Progenitor cell of endocrine pancreas (in vitro differentiated cells): ENCODE data around the gene ENTPD6. TPM values are rescaled to one million over a fixed set of nuclear protein-coding genes. Genes with fewer than 3 reads are reported as not detected.

Source experiments
- DNase-seq: peaks from one replicate; pipeline ENCODE4 v3.0.0; 2021; ENCODE audit warnings: low spot score; ENCODE audit not compliant: unreplicated experiment
- H3K27ac Mint-ChIP-seq: 2 replicates; pipeline ENCODE4 v1.8.0; 2021; ENCODE audit warnings: mild to moderate bottlenecking, moderate library complexity, mixed read lengths
- H3K27me3 Mint-ChIP-seq: 2 replicates; pipeline ENCODE4 v1.8.0; 2021; ENCODE audit warnings: mixed read lengths
- H3K36me3 Mint-ChIP-seq: 2 replicates; pipeline ENCODE4 v1.8.0; 2022; ENCODE audit warnings: mixed read lengths; ENCODE audit not compliant: insufficient read depth
- H3K4me1 Mint-ChIP-seq: 2 replicates; pipeline ENCODE4 v1.8.0; 2021; ENCODE audit warnings: low read depth, mixed read lengths
- H3K4me3 Mint-ChIP-seq: 2 replicates; pipeline ENCODE4 v1.8.0; 2021; ENCODE audit warnings: low read depth, mild to moderate bottlenecking, moderate library complexity, mixed read lengths
- H3K9me3 Mint-ChIP-seq: 2 replicates; pipeline ENCODE4 v1.8.0; 2021; ENCODE audit warnings: low read depth, mixed read lengths
- total RNA-seq: library from RNA; stranded (reverse); gene quantifications from 2 replicates; pipeline ENCODE4 v1.2.1, GENCODE V29; 2021
- TF ChIP-seq, protein P1 (sequence below): fragments of 200-600 bp; sonication (generic); IDR thresholded peaks from one replicate; pipeline ENCODE4 v1.5.0; 2021; ENCODE audit warnings: antibody characterized with exemption, mild to moderate bottlenecking; ENCODE audit not compliant: unreplicated experiment

Gene ENTPD6
- total RNA-seq, 1 donor from 2014 or later: 85.1 TPM

DNA sequence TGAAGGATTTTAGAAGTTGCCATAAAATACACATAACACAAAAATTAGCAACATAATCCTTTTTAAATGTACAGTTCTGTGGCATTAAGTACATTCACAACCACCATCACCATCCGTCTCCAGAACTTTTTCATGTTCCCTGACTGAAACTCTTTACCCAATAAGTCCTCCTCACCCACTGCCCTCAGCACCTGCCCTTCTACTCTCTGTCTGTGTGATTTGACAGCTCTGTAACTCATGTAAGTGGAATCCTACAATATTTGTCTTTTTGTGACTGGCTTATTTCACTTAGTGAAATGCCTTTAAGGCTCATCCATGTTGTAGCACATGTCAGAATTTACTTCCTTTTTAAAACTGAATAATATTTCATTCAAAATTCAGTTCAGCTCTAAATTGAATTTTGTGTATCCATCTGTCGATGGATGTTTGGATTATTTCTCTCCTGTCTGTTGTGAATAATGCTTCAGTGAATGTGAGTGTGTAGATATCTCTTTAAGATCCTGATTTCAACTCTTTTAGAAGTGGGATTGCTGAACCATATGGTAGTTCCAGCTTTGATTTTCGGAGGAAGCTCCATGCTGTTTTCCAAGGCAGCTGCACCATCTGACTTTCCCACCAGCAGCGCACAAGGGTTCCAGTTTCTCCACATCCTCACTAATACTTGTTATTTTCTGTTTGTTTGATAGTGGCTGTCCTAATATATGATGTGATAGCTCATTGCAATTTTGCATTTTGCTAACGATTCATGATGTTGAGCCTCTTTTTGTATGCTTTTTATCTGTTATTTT lies 4.2 kb downstream of the ENTPD6 start:
- peaks cover 22% of the 10 kb centered on the region for H3K4me1 Mint-ChIP-seq
- no peaks in the 10 kb centered on the region for H3K27me3 Mint-ChIP-seq
- H3K36me3 Mint-ChIP-seq: no peaks in the 10 kb centered on the region
- TF ChIP-seq, protein P1, sequence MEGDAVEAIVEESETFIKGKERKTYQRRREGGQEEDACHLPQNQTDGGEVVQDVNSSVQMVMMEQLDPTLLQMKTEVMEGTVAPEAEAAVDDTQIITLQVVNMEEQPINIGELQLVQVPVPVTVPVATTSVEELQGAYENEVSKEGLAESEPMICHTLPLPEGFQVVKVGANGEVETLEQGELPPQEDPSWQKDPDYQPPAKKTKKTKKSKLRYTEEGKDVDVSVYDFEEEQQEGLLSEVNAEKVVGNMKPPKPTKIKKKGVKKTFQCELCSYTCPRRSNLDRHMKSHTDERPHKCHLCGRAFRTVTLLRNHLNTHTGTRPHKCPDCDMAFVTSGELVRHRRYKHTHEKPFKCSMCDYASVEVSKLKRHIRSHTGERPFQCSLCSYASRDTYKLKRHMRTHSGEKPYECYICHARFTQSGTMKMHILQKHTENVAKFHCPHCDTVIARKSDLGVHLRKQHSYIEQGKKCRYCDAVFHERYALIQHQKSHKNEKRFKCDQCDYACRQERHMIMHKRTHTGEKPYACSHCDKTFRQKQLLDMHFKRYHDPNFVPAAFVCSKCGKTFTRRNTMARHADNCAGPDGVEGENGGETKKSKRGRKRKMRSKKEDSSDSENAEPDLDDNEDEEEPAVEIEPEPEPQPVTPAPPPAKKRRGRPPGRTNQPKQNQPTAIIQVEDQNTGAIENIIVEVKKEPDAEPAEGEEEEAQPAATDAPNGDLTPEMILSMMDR: no peak
- H3K9me3 Mint-ChIP-seq: no peaks in the 10 kb centered on the region
- no peak overlapping the region for H3K27ac Mint-ChIP-seq
- no peak overlapping the region for H3K4me3 Mint-ChIP-seq
- no peak for DNase-seq

DNA sequence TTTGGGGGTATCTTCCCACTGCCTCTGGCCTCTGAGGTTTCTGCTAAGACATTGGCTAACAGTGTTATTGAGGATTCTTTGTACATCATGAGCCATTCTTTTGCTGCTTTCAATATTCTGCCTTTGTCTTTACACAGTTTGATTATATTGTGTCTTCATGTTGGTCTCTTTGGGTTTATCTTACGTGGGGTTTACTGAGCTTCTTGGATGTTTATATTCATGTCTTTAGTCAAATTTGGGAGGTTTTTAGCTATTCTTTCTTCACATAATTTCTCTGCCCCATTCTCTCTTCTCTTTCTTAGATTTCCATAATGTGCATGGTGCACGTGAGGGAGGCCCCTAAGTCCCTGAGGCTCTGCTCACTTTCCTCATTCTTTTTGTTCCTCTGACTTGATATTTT lies 7.6 kb downstream of the ENTPD6 start:
- Mint-ChIP-seq H3K27ac (no peak overlapping the region), H3K4me3 (no peak overlapping the region), H3K4me1 (peaks cover 10% of the 10 kb centered on the region), H3K9me3 (no peaks in the 10 kb centered on the region), H3K27me3 (no peaks in the 10 kb centered on the region), H3K36me3 (peaks cover 1% of the 10 kb centered on the region)
- DNase-seq: no peak
- TF ChIP-seq, protein P1: no peak

DNA sequence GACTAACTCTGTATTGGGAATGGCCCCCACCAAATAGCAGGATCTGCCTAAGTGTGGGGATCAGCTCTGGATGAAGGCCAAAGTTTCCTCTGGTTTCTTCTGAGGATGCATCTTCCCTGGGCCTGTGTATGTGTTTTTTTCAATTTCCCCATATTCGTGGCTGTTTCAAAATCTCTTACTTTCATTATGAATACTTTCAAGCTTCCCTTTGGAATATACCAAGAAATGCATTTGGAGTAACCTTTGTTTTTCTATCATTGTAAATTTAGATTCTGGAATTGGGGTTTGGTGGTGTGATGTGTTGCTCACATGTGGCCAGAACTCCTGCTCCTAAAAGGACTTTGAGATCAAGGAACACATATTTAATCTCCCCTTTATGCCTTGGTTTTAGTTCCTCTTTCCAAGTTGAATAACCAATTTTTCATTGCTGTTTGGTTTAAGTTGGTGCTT lies 8.4 kb downstream of the ENTPD6 start:
- Mint-ChIP-seq H3K9me3 (no peaks in the 10 kb centered on the region), H3K36me3 (peaks cover 1% of the 10 kb centered on the region), H3K4me3 (no peak overlapping the region), H3K27me3 (no peaks in the 10 kb centered on the region), H3K27ac (no peak overlapping the region), H3K4me1 (peaks cover 10% of the 10 kb centered on the region)
- no peak for DNase-seq
- TF ChIP-seq, protein P1: no peak

DNA sequence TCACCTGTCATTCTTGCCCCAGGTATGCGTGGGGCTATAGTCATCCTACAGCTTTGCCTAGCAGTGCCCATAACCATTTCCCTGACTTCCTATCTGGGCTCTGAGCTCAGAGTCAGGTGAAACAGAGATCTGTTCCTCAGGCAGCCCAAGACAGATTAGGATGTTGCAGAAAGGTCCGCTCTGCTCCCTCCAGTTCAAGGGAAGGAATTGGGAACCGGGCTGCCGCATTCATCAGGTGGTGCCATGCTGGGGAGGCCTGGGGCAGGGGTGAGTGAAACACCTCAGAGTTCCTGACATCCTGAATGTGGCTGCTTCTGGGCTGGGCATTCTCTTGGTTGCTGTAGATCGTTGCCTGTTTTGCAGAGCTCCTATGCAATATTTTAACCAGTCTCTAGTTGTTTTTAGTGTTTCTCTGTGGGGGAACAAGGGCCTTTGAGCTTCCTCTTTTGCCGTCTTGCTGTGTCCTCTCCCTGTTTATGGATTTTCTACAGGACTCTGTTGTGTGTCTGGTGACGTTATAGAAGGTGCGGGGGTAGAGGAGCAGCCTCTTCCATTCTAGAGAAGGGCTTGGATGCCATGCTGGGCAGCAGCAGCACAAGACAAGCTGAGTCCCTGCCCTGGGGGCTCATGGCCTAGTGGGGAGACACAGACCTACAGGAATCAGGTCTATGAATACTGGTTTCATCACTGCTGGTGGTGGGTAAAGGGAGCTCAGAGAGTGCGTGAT lies 9.2 kb downstream of the ENTPD6 start:
- no peak for DNase-seq
- peaks cover 10% of the 10 kb centered on the region for H3K4me1 Mint-ChIP-seq

More for the DNA sequence above, 9.2 kb downstream of the ENTPD6 start:
- no peak overlapping the region for H3K27ac Mint-ChIP-seq
- H3K4me3 Mint-ChIP-seq: no peak overlapping the region
- no peaks in the 10 kb centered on the region for H3K27me3 Mint-ChIP-seq
- peaks cover 2% of the 10 kb centered on the region for H3K36me3 Mint-ChIP-seq
- TF ChIP-seq, protein P1: no peak
- no peaks in the 10 kb centered on the region for H3K9me3 Mint-ChIP-seq
